Islet of Langerhans (tissue), 1 donor: ENCODE data around the gene SMLR1.

Experiments
- FAIRE-seq: peaks from one replicate; lab custom pipeline; 2011; peaks lifted over from hg19 to GRCh38; lab: Jason Lieb, UNC

Gene SMLR1

DNA sequence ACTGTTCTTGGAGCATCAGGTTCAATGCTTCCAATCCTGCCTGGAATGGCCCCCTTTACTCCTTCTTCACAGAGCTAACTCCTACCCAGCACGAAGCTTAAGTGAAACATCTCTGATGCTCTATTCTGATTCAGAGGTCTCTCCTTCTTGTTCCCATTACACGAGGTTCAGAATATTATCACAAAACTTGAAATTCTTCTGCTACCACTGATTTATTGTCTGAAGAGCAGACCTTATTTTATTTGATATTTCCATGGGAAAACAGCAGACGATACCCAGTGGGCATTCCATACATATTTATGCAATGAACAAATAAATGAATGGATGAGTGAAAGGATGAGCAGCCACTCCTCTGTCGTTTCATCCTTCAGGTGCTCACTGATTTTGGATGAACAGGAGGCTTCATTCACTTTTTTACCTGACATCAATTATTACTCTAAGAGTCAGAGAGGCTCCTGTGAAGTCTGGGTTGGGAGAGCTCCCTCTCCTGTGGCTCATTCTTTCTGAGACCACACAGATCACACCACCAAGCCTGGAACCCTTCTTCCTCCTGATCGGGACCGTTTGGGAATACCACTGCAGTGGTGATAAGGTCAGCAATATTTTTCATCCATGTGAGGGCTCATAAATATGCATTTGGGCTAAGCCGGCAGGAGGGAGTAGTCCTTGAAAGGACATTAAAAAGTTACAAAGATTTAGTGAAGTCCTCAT, 25.8 kb downstream of the SMLR1 start:
- no peak for FAIRE-seq

DNA sequence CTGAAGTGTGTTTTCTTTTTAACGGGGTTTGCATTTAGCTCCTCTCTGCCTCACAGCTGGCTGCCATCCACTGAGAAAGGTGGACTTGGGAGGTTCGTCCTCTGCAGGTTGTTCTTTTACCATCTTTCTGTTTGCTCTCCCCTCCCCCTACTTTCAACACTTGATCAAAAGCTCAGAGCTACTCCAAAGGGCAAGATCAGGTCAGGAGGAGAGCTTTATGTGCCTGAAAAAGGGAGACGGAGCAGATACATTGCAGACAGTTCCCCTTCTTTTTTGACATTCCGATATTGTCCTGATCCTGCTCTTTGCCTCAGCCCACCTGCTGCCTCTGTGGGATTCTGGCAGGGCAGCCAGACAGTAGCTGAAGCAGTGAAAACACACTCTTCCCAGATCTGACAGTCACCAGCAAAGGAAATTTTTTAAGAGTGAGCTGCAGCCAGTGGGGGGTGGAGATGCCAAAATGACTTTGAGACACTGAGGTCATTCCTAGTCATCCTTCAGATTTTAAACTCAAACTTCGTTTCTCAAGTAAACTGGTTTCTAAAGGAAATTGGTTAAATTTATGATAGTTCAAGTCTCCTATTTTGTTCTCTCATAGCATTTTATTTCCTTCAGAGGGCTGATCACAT, 26.5 kb downstream of the SMLR1 start:
- no peak for FAIRE-seq

DNA sequence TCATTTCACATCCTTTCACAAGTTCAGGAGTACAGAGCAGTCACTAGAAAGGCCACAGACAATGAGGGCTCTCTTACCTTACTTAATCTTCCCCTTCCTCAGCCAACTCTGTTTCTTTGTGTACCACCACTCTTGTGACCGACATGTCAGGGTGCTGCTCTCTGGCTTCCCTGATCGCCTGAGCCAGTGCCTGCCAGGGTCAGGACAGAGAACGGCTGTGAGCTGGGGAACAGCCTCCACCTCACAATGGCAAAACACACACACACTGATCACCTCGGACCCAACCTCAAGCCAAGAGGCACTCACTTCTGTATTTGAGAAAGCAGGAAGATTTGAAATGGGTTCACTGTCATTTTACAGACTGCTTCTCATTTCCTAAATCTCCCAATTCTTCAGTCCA, 30.8 kb downstream of the SMLR1 start:
- FAIRE-seq: no peak

DNA sequence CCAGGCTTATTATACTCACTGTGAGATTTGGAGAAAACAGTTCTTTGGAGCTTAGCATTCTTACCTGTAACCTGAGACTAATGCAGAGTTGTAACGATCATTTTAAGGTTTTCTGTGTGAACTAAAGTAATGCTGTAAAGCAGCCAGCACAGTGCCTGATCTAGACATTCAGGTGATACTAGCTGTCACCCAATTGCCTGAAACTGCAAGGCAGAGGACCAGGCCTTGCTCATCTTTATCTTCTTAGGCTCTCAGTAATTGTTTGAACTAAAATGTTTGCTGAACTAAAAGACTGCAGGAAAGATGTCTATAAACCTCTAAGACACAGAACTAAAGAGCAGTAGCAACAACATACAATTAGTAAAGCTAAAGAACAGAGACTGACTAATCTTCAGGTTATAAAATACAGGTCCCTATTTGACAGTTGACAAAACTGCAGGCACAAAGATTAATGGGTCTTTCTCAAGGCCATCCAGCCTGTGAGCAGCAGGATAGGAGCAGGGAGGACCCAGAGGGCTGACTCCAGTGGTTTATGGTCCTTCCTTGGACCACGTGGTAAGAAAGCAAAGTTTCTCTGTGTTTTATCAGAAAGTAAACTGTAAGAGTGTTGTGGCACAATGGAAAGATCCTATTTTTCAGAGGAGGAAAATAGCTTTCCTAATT, 31.4 kb downstream of the SMLR1 start:
- no peak for FAIRE-seq

DNA sequence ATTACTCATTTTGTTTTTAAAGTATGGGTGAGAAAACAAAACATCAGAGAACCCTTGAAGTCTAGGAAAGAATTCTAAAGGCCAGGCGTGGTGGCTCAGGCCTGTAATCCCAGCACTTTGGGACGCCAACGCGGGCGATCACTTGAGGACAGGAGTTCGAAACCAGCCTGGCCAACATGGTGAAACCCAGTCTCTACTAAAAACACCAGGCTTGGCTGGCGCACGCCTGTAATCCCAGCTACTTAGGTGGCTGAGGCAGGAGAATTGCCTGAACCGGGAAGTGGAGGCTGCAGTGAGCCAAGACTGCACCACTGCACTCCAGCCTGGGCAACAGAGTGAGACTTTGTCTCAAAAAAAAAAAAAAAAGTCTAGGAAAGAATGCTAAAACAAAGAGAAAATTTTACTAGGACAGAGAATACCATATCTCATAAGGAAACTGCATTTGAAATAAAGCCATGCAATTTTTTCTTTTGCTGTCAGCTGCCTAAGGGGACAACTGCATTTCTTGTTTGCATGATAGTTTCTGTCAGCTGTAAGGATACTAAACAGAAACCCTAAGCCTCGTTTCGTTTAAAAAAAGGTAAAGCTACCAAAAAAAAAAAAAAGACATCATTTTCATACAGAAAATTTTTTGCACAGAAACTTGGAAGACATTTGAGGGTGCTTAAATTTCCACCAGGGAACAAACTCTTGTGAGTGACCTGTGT, 32.1 kb downstream of the SMLR1 start:
- no peak for FAIRE-seq

DNA sequence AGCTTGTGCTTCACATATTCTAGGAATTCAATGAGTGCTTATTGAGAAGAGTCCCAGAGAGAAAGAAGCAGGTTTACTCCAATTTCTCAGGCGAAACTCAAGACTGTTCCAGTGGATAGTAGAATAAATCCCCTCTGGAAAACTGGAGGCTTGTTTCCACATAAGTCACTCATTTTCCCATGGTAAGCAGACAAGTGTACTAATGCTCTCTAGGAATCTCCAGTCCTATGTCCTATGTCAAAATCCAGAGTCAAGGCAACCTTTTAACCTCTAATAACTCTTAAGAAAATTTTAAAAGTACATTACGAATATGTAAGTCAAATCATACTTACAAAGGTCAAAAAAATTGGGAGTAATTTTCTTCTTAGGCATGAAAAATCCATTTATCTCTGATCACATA, 35.2 kb downstream of the SMLR1 start:
- no peak for FAIRE-seq

DNA sequence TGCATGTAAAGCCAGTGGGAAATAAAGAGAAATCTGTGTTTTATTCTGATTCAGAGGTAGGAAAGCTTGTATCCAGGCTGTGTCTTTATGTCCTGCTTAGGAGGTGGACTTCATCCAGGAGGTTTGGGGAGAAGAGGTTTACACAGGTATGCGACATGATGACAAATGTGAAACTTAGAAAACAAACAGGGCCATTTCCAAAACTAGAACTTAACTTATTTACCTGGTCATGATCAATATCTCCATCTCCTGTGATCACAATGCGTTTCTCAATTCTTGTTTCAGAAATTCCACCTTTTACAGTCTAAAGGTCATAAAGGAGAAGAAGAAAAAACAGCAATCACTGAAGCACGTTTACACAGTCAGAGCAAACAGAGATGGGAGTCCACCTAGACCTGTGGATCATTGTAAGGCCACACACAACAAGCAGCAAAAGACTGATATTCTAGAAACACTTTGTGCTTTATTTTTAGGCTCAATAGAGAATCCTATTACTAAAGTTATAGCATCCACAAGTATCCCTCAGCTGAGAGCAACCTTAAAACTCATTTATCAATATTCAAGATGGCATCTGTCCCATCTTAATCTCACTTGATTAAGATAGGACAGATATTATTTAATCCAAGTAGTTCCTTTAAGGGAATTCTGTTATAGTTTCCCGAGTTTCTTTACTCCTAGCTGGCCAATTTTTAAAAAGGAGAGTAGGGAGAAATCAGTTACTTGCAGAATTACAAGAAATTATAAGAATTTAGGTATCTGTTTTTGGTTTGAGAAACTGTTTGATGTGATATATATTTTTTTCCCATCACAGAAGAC, 36.4 kb downstream of the SMLR1 start:
- no peak for FAIRE-seq

DNA sequence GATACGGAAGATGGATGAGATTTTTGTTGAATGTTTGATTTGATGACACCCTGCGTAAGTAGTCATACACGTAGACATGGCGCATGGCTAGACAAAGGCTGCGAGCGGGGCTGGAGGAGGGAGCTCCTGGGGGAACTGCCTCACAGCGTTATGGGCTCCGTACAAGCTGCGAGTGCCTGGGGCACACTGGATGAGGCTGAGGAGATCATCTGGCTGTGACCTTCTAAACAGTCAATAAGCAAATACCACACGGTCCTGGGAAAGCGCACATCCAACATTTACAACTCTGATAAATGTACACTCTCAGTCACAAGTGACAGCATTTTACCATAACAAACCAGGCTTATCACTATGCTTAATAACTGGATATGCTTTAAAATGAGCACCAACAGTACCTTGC, 37.1 kb downstream of the SMLR1 start:
- FAIRE-seq: no peak

DNA sequence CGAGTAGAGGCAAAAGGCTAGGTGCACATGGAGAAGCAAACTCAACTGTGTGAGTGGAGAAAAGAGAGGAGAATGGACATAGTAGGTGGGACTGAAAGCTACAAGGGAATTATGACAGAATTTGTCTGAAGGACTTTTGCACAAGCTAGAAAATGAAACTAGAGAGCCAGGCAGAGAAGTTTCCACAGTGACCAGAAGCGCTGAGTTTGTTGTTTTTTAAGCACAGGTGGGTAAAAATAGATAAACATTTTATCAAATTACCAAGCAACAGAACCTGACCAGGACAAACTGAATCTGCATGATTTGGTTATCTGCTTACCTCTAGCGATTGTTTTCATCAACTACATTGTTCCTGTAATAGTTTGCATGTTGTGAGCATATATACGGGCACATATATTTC, 38.6 kb downstream of the SMLR1 start:
- no peak for FAIRE-seq

DNA sequence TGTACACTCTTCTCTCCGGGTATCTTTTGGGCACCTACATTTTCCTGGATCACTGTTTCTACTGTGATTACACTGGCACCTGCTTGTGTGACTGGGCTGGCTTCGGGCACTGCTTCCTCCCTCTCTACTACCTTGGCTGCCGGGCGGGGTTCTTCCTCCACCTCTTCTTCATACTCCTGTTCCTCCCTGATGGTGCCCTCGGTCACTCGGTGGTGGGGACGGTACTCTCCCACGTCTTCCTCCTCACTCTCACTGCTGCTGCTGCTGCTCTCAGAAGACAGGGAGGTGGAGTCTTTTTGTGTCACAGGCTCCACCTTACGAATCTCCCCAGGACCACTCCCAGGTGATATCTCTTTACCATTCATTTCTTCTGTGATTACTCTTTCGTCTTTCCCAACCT, 42.5 kb downstream of the SMLR1 start:
- FAIRE-seq: no peak

DNA sequence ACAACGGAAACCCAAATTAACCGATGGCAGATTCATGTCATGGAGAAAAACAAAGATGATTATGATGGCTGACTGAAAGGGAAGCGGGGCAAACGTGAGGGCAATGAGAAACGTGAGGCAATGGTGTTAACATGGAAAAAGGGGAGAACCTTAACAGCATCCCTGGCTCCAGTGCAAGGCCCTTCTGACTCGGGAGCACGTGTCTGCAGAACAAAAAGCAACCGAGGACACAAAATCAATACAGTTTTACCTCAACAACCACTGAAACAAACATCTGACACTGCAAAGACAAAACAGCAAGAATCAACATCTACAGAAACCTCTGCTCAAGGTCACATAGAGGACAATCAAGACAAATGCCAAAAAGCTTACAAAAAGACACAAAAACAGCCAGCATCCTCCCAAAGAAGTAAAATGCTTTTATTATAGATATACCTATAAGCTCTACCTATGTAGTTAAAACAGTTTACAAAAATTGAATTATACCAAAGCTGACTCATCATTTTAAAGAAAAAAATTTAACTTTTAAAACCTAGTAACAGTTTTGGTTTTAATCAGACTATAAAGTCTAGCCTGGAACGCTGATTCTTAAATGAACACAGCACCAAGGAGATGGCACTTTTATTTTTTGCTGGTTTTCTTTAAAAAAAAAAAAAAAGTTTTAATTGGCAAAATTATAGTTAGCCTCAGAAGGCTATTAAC, 43.1 kb downstream of the SMLR1 start:
- FAIRE-seq: no peak

DNA sequence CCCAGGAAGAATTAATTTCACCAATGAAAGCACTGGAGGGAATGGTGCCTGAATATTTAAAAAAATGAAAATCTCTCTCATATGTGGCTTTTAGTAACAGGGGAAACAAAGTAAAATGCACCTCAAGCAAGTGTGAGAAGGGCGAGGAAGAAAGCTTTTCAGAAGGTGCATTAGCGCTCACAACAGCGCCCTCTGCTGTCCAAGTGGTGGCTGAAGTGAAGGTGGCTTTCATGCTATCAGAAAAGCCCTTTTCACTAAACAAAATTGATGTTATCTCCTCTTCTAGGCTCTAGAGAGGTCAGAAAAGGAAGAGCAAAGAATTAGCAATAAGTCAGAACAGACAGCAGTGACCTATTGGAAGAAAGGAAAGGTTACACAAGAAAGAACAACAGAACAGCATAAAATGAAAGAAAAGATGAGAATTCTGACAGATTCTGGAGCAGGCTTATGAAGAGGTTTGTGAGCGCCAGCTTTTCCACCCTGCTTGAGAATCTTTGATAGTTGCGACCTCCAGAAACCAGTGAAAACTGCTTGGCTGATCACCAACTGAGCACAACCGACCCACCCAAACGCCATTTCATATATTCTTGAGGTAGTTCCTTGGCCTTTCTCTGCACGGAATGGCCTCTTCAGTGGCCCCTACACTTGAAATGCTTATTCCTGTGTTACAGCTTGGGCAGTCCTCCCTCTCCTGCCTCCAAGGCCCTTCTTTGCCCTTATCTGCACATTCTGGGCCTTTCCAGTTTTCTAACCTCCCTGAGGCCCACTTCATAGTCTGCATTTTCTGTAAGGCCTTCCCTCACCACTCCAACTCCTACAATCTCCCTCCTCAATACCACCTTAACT, 45.3 kb downstream of the SMLR1 start:
- FAIRE-seq: peak; percentile 17

DNA sequence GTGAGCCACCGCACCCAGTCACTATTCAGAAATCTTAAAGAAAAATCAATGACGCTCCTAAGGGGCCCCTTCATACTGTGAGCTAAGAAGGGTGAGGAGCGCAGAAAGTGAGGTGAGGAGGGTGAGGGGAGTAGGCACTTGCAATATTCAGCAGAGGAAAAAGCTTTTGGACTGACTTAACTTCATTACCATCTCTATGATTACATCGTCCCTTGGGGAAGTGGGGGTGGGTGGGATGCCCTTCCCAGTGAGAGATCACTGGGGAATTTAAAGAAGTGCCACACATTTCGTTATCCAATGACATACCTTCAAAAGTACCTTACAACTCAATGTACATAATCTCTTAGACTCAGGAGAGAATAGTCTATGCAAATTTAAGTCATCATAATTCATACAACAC, 46.5 kb downstream of the SMLR1 start:
- FAIRE-seq: no peak

DNA sequence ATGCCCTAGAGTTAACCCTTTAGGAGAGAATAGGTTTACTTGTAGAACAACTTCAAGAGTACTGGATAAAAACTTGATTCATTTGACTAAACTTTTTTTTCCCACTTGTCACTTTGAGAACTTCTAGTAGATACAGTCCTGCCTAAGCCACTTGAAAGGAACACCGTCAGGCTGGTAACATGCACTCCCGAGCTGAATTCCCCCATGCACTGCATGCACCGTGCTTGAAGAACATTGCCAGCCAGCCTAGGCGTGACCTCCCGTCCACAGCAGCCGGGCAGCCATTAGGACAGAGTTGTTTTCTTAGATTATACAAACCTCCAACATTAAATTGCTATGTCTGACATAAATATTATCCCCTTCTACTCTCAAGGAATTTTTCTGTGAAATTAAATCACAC, 52.6 kb downstream of the SMLR1 start:
- FAIRE-seq: no peak

DNA sequence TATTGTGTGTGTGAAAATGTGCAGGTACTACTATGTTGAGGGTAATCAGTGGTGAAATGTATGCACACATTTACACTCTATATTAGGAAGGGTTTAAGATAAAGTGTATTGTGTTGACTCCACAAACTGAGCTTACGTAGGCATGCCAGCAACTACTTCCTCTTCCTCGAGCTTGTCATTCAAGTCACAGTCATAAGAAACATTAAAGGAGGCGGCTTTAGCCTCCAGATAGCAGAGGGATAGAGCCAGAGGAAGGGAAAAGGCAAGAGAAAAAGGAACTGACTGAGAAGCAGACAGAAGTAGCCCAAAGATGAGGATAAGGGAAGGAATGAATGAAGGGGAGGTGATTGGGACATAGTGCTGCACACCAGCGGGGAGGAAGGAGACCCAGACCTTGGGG, 55.2 kb downstream of the SMLR1 start:
- no peak for FAIRE-seq

DNA sequence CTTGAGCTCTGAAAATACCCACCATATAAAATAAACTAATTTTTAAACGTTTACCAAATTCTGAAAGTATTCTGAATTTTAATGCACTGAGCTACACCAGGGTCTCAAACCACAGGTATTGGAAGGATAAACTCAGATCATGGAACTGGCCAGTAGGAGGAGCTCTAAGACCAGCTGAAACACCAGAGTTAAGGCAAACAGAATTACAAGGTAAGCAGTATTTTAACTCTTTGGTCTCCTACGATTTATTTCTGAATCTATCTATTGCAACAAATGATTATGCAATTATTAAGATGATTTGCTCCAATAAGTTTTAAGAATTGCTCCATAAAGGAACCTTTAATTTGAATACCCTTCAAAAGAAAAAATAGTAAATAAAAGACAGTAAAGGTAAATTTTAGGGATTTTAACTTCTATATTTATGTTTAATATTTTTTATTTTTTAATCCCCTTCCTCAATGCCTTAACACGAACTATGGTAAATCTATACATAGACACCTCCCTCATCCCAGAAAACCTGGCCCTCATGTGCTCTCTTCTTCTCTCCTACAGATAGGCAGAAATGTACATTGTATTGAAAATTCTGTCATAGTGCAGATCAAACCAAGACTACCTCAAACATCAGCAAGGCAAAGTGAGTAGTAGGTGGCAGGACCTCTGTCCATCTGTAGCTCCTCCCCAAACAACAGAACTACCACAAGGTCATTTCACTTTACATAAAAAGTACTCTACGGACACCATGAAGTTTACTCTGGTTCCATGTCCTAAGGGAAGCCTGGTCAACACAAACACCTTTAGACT, 58.4 kb downstream of the SMLR1 start:
- FAIRE-seq: peak; percentile 98
